ENCODE data around the gene PCSK5.

DNA sequence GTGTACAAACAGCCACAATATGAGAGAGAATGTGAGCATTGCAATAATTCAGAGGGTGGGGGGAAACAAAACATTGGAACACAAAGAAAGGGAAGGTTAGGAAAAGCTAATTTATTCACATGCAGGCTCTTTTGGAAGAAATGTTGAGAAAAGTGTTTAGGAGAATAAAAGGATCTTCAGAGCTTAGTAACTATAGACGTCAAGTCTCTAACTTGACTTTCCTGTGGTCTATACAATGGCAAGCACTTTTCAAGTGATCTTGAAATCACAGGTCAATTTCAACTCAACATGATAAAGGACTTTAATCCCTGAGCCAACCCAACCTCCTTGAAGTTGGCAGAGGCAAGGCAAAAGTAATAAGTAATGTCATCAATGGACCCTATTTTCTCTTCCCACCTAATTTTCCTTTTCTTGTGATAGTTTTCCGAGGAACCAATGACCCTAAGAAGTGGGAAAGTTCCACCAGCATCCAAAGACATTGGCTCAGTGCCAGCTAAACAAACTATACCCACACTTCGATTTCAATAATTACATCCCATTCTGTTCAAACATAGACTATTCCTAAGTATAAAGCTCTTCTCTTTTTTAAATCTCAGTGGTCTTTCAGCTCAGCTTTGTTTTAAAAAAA lies 480.0 kb downstream of the PCSK5 start:
- TF ChIP-seq, protein P1, sequence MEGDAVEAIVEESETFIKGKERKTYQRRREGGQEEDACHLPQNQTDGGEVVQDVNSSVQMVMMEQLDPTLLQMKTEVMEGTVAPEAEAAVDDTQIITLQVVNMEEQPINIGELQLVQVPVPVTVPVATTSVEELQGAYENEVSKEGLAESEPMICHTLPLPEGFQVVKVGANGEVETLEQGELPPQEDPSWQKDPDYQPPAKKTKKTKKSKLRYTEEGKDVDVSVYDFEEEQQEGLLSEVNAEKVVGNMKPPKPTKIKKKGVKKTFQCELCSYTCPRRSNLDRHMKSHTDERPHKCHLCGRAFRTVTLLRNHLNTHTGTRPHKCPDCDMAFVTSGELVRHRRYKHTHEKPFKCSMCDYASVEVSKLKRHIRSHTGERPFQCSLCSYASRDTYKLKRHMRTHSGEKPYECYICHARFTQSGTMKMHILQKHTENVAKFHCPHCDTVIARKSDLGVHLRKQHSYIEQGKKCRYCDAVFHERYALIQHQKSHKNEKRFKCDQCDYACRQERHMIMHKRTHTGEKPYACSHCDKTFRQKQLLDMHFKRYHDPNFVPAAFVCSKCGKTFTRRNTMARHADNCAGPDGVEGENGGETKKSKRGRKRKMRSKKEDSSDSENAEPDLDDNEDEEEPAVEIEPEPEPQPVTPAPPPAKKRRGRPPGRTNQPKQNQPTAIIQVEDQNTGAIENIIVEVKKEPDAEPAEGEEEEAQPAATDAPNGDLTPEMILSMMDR (IDR thresholded peaks at IDR 0.05), result no peak
- no peak for TF ChIP-seq POLR2A (IDR thresholded peaks at IDR 0.05)
- TF ChIP-seq POLR2AphosphoS5 (IDR thresholded peaks at IDR 0.05), result no peak

Measured in prostate gland (tissue), 2 donors.